ENCODE results near the gene EPHA7.

The EPHA7 gene

GRCh38 chr6:93392797-93393196 lies 26.6 kb downstream of the EPHA7 start:
- Histone ChIP-seq H3K23ac (ENCODE audit: low read length) (no peak overlapping the region), H3K4me3 (ENCODE audit: low read length) (no peak overlapping the region), H3K9ac (ENCODE audit: low read length) (no peak overlapping the region), H3K4me1 (ENCODE audit: control insufficient read depth, low read depth, low read length) (no peaks in the 10 kb centered on the region), H2BK15ac (replicated peaks; ENCODE audit: low read depth) (no peak overlapping the region), H3K27me3 (ENCODE audit: insufficient read depth, low read length, poor library complexity) (no peaks in the 10 kb centered on the region), H3K79me1 (ENCODE audit: low read length) (no peaks in the 10 kb centered on the region), H4K8ac (ENCODE audit: low read depth, low read length) (no peak overlapping the region), H3K36me3 (ENCODE audit: control insufficient read depth, insufficient read depth, low read length) (no peaks in the 10 kb centered on the region), H2BK120ac (ENCODE audit: low read depth, low read length) (no peak overlapping the region), H3K79me2 (ENCODE audit: control insufficient read depth, insufficient read depth, low read length) (no peaks in the 10 kb centered on the region), H3K18ac (ENCODE audit: low read length) (no peak overlapping the region), H3K4me2 (ENCODE audit: low read length) (no peak overlapping the region), H3K27ac (ENCODE audit: low read depth, low read length) (no peak overlapping the region), H2AK5ac (ENCODE audit: low read length) (no peak overlapping the region), H4K5ac (ENCODE audit: low read length) (no peak overlapping the region), H3K4ac (ENCODE audit: low read depth, low read length) (no peak overlapping the region), H3K56ac (ENCODE audit: low read length) (no peak overlapping the region), H2BK5ac (ENCODE audit: low read length) (no peak overlapping the region)
- WGBS (ENCODE audit: extremely low coverage, insufficient coverage, low lambda C conversion rate) = no CpG with 5 or more reads among the region's 1 CpG
- DNase-seq = no peak

GRCh38 chr6:93391965-93392364 lies 27.4 kb downstream of the EPHA7 start:
- Histone ChIP-seq H2BK120ac (ENCODE audit: low read depth, low read length) (no peak overlapping the region), H4K5ac (ENCODE audit: low read length) (no peak overlapping the region), H2BK5ac (ENCODE audit: low read length) (no peak overlapping the region), H3K79me2 (ENCODE audit: control insufficient read depth, insufficient read depth, low read length) (no peaks in the 10 kb centered on the region), H3K36me3 (ENCODE audit: control insufficient read depth, insufficient read depth, low read length) (no peaks in the 10 kb centered on the region), H3K56ac (ENCODE audit: low read length) (no peak overlapping the region), H3K79me1 (ENCODE audit: low read length) (no peaks in the 10 kb centered on the region), H4K8ac (ENCODE audit: low read depth, low read length) (no peak overlapping the region), H3K4me2 (ENCODE audit: low read length) (no peak overlapping the region), H3K27me3 (ENCODE audit: insufficient read depth, low read length, poor library complexity) (no peaks in the 10 kb centered on the region), H2AK5ac (ENCODE audit: low read length) (no peak overlapping the region), H3K23ac (ENCODE audit: low read length) (no peak overlapping the region), H3K27ac (ENCODE audit: low read depth, low read length) (no peak overlapping the region), H3K4me3 (ENCODE audit: low read length) (no peak overlapping the region), H3K9ac (ENCODE audit: low read length) (no peak overlapping the region), H3K4ac (ENCODE audit: low read depth, low read length) (no peak overlapping the region), H2BK15ac (replicated peaks; ENCODE audit: low read depth) (no peak overlapping the region), H3K18ac (ENCODE audit: low read length) (no peak overlapping the region), H3K4me1 (ENCODE audit: control insufficient read depth, low read depth, low read length) (no peaks in the 10 kb centered on the region)
- DNase-seq = no peak
- 100% methylated on average over 1 of the region's 5 CpGs for WGBS (ENCODE audit: extremely low coverage, insufficient coverage, low lambda C conversion rate)

- Histone ChIP-seq H4K5ac (ENCODE audit: low read length) (no peak overlapping the region), H2BK15ac (replicated peaks; ENCODE audit: low read depth) (no peak overlapping the region), H3K56ac (ENCODE audit: low read length) (no peak overlapping the region), H3K18ac (ENCODE audit: low read length) (no peak overlapping the region), H2BK5ac (ENCODE audit: low read length) (no peak overlapping the region), H3K9ac (ENCODE audit: low read length) (no peak overlapping the region), H2AK5ac (ENCODE audit: low read length) (no peak overlapping the region), H4K8ac (ENCODE audit: low read depth, low read length) (no peak overlapping the region), H3K79me1 (ENCODE audit: low read length) (no peaks in the 10 kb centered on the region), H3K4me2 (ENCODE audit: low read length) (no peak overlapping the region), H3K4me3 (ENCODE audit: low read length) (no peak overlapping the region), H3K79me2 (ENCODE audit: control insufficient read depth, insufficient read depth, low read length) (no peaks in the 10 kb centered on the region), H3K27ac (ENCODE audit: low read depth, low read length) (no peak overlapping the region), H3K27me3 (ENCODE audit: insufficient read depth, low read length, poor library complexity) (no peaks in the 10 kb centered on the region), H3K4me1 (ENCODE audit: control insufficient read depth, low read depth, low read length) (no peaks in the 10 kb centered on the region), H3K4ac (ENCODE audit: low read depth, low read length) (no peak overlapping the region), H2BK120ac (ENCODE audit: low read depth, low read length) (no peak overlapping the region), H3K23ac (ENCODE audit: low read length) (no peak overlapping the region), H3K36me3 (ENCODE audit: control insufficient read depth, insufficient read depth, low read length) (no peaks in the 10 kb centered on the region)
- WGBS (ENCODE audit: extremely low coverage, insufficient coverage, low lambda C conversion rate) = no CpG with 5 or more reads among the region's 4 CpGs
- DNase-seq = no peak
These were observed 30.2 kb downstream of the EPHA7 start for GRCh38 chr6:93389192-93389591.

- no peak for DNase-seq
- H3K23ac ChIP-seq (ENCODE audit: low read length) = no peak overlapping the region
- H3K4ac ChIP-seq (ENCODE audit: low read depth, low read length) = no peak overlapping the region
- WGBS (ENCODE audit: extremely low coverage, insufficient coverage, low lambda C conversion rate) = no CpG with 5 or more reads among the region's 1 CpG
- H2BK120ac ChIP-seq (ENCODE audit: low read depth, low read length) = no peak overlapping the region
- H3K4me3 ChIP-seq (ENCODE audit: low read length) = no peak overlapping the region
- no peaks in the 10 kb centered on the region for H3K27me3 ChIP-seq (ENCODE audit: insufficient read depth, low read length, poor library complexity)
- no peak overlapping the region for H4K8ac ChIP-seq (ENCODE audit: low read depth, low read length)
- no peak overlapping the region for H3K18ac ChIP-seq (ENCODE audit: low read length)
- H3K27ac ChIP-seq (ENCODE audit: low read depth, low read length) = no peak overlapping the region
- H3K4me1 ChIP-seq (ENCODE audit: control insufficient read depth, low read depth, low read length) = no peaks in the 10 kb centered on the region
- H3K9ac ChIP-seq (ENCODE audit: low read length) = no peak overlapping the region
- no peak overlapping the region for H2BK15ac ChIP-seq (replicated peaks; ENCODE audit: low read depth)
- H2AK5ac ChIP-seq (ENCODE audit: low read length) = no peak overlapping the region
- H2BK5ac ChIP-seq (ENCODE audit: low read length) = no peak overlapping the region
- H4K5ac ChIP-seq (ENCODE audit: low read length) = no peak overlapping the region
- H3K79me2 ChIP-seq (ENCODE audit: control insufficient read depth, insufficient read depth, low read length) = no peaks in the 10 kb centered on the region
- no peak overlapping the region for H3K4me2 ChIP-seq (ENCODE audit: low read length)
- H3K36me3 ChIP-seq (ENCODE audit: control insufficient read depth, insufficient read depth, low read length) = no peaks in the 10 kb centered on the region
- no peaks in the 10 kb centered on the region for H3K79me1 ChIP-seq (ENCODE audit: low read length)
- no peak overlapping the region for H3K56ac ChIP-seq (ENCODE audit: low read length)
These were observed 31.3 kb downstream of the EPHA7 start for GRCh38 chr6:93388070-93388469.

- Histone ChIP-seq H3K18ac (ENCODE audit: low read length) (no peak overlapping the region), H3K23ac (ENCODE audit: low read length) (no peak overlapping the region), H3K56ac (ENCODE audit: low read length) (no peak overlapping the region), H2BK120ac (ENCODE audit: low read depth, low read length) (no peak overlapping the region), H3K4me2 (ENCODE audit: low read length) (no peak overlapping the region), H3K79me1 (ENCODE audit: low read length) (no peaks in the 10 kb centered on the region), H3K4me3 (ENCODE audit: low read length) (no peak overlapping the region), H3K9ac (ENCODE audit: low read length) (no peak overlapping the region), H2BK15ac (replicated peaks; ENCODE audit: low read depth) (no peak overlapping the region), H3K27ac (ENCODE audit: low read depth, low read length) (no peak overlapping the region), H3K4ac (ENCODE audit: low read depth, low read length) (no peak overlapping the region), H2AK5ac (ENCODE audit: low read length) (no peak overlapping the region), H4K5ac (ENCODE audit: low read length) (no peak overlapping the region), H2BK5ac (ENCODE audit: low read length) (no peak overlapping the region), H3K36me3 (ENCODE audit: control insufficient read depth, insufficient read depth, low read length) (no peaks in the 10 kb centered on the region), H3K27me3 (ENCODE audit: insufficient read depth, low read length, poor library complexity) (no peaks in the 10 kb centered on the region), H4K8ac (ENCODE audit: low read depth, low read length) (no peak overlapping the region), H3K4me1 (ENCODE audit: control insufficient read depth, low read depth, low read length) (no peaks in the 10 kb centered on the region), H3K79me2 (ENCODE audit: control insufficient read depth, insufficient read depth, low read length) (no peaks in the 10 kb centered on the region)
- DNase-seq = no peak
- WGBS (ENCODE audit: extremely low coverage, insufficient coverage, low lambda C conversion rate) = no CpG with 5 or more reads among the region's 3 CpGs
These were observed 43.3 kb downstream of the EPHA7 start for GRCh38 chr6:93376026-93376540.

GRCh38 chr6:93373445-93373844 lies 45.9 kb downstream of the EPHA7 start:
- no peak overlapping the region for H4K5ac ChIP-seq (ENCODE audit: low read length)
- no peaks in the 10 kb centered on the region for H3K4me1 ChIP-seq (ENCODE audit: control insufficient read depth, low read depth, low read length)
- no peaks in the 10 kb centered on the region for H3K36me3 ChIP-seq (ENCODE audit: control insufficient read depth, insufficient read depth, low read length)
- H3K23ac ChIP-seq (ENCODE audit: low read length) = no peak overlapping the region
- H3K27ac ChIP-seq (ENCODE audit: low read depth, low read length) = no peak overlapping the region
- H3K9ac ChIP-seq (ENCODE audit: low read length) = no peak overlapping the region
- no peaks in the 10 kb centered on the region for H3K79me1 ChIP-seq (ENCODE audit: low read length)
- H4K8ac ChIP-seq (ENCODE audit: low read depth, low read length) = no peak overlapping the region
- no peak overlapping the region for H3K18ac ChIP-seq (ENCODE audit: low read length)
- H3K4me2 ChIP-seq (ENCODE audit: low read length) = no peak overlapping the region
- no peak overlapping the region for H2AK5ac ChIP-seq (ENCODE audit: low read length)
- H3K27me3 ChIP-seq (ENCODE audit: insufficient read depth, low read length, poor library complexity) = no peaks in the 10 kb centered on the region
- WGBS (ENCODE audit: extremely low coverage, insufficient coverage, low lambda C conversion rate) = no CpG with 5 or more reads among the region's 2 CpGs
- H3K4ac ChIP-seq (ENCODE audit: low read depth, low read length) = no peak overlapping the region
- no peak overlapping the region for H2BK120ac ChIP-seq (ENCODE audit: low read depth, low read length)
- DNase-seq = no peak
- no peak overlapping the region for H3K56ac ChIP-seq (ENCODE audit: low read length)
- H3K4me3 ChIP-seq (ENCODE audit: low read length) = no peak overlapping the region
- no peak overlapping the region for H2BK15ac ChIP-seq (replicated peaks; ENCODE audit: low read depth)
- H3K79me2 ChIP-seq (ENCODE audit: control insufficient read depth, insufficient read depth, low read length) = no peaks in the 10 kb centered on the region
- H2BK5ac ChIP-seq (ENCODE audit: low read length) = no peak overlapping the region
